Measurements from ENCODE around the gene CYFIP1. TPM values are rescaled to one million over a fixed set of nuclear protein-coding genes. Genes with fewer than 3 reads are reported as not detected.

Gene CYFIP1
- total RNA-seq, 1 experiment from 2014 or later, result 143 TPM

- Histone ChIP-seq H3K9me3 (ENCODE audit: control insufficient read depth in 1 of 2, insufficient read depth in 1 of 2, low read depth in 1 of 2, low read length in 2 of 2) (no peaks in the 10 kb centered on the region), H3K4me1 (ENCODE audit: control insufficient read depth in 1 of 2, insufficient read depth in 2 of 2, low read length in 2 of 2) (no peaks in the 10 kb centered on the region), H3K4me3 (replicated peaks in 1 of 2; ENCODE audit: low read depth in 1 of 2, low read length in 2 of 2) (no peak overlapping the region), H3K27ac (ENCODE audit: low read depth, low read length) (no peak overlapping the region), H2AFZ (ENCODE audit: low read depth, low read length, poor library complexity, severe bottlenecking) (no peak overlapping the region), H3K36me3 (ENCODE audit: control insufficient read depth in 1 of 2, insufficient read depth in 2 of 2, low read length in 2 of 2) (peaks cover 25 to 52% of the 10 kb centered on the region in 2 experiments), H3K79me2 (ENCODE audit: insufficient read depth, low read length) (peaks cover 44% of the 10 kb centered on the region), H3K27me3 (ENCODE audit: insufficient read depth, low read length) (no peaks in the 10 kb centered on the region), H3K9ac (ENCODE audit: low read length) (no peak overlapping the region), H3K9me2 (ENCODE audit: insufficient read depth) (no peaks in the 10 kb centered on the region), H4K20me1 (ENCODE audit: insufficient read depth) (no peaks in the 10 kb centered on the region; the same call in 1 of the 2 replicates), H3K4me2 (ENCODE audit: low read length) (no peak overlapping the region)
- DNase-seq (ENCODE audit: low read depth, low spot score) (no peak), ATAC-seq (no peak)
- BruUV-seq (replicated peaks), result no TSS peak
- ChIA-PET POLR2A (no interaction called here), RAD21 (ENCODE audit: low non-redundant PET in 1 of 2, low total read pairs in 2 of 2, uncharacterized antibody in 2 of 2, unreplicated experiment in 2 of 2) (no interaction called here), CTCF (no interaction called here)
- TF ChIP-seq EZH2 (IDR thresholded peaks at IDR 0.05) (no peak), POLR2AphosphoS5 (IDR thresholded peaks at IDR 0.05; ENCODE audit: low read depth, low read length) (no peak), ZBTB33 (IDR thresholded peaks at IDR 0.05; ENCODE audit: extremely low read depth, insufficient replicate concordance, low read length) (no peak), YY1 (IDR thresholded peaks at IDR 0.05; ENCODE audit: extremely low read depth, insufficient replicate concordance, low read depth, low read length) (no peak), TCF7L2 (IDR thresholded peaks at IDR 0.05; ENCODE audit: borderline replicate concordance, extremely low read depth, insufficient read depth, insufficient read length) (no peak), RAD21 (IDR thresholded peaks at IDR 0.05; ENCODE audit: low read depth) (no peak), SIN3A (IDR thresholded peaks at IDR 0.05; ENCODE audit: low read depth) (no peak), ZNF274 (IDR thresholded peaks at IDR 0.05; ENCODE audit: low read depth, low read length) (no peak), FOSL1 (IDR thresholded peaks at IDR 0.05; ENCODE audit: low read depth) (no peak), ZFX (IDR thresholded peaks at IDR 0.05) (no peak), CBX3 (IDR thresholded peaks at IDR 0.05; ENCODE audit: low read depth) (no peak), JUND (IDR thresholded peaks at IDR 0.05) (no peak), REST (IDR thresholded peaks at IDR 0.05; ENCODE audit: low read depth) (no peak), ELF1 (IDR thresholded peaks at IDR 0.05; ENCODE audit: borderline replicate concordance, low read depth) (no peak), SRF (IDR thresholded peaks at IDR 0.05; ENCODE audit: low read depth) (no peak), CEBPB (IDR thresholded peaks at IDR 0.05; ENCODE audit: low read depth) (no peak)
- intact Hi-C loops (cut with micrococcal nuclease), result no loop called here
These were observed 116.8 kb downstream of the CYFIP1 start for GRCh38 chr15:22863356-22863755.

Data from HCT116 (cell line).